IPS DF 6.9 (cell line): Measurements from ENCODE around the gene PDK4.
"Not testable (repeated sequence)": the region's sequence is repeated elsewhere in the genome, so short reads cannot be mapped to it uniquely, and the experiment has no call there.

Experiments
- DNase-seq: peaks from one replicate; pipeline ENCODE4 v3.0.0-alpha.2; 2013; ENCODE audit warnings: low read depth, low spot score
- H3K27ac ChIP-seq: one replicate; pipeline ENCODE4 v1.5.1; 2013; ENCODE audit warnings: low read length, control low read depth
- H3K27me3 ChIP-seq: 2 replicates; pipeline ENCODE4 v1.6.1; 2013; ENCODE audit warnings: mild to moderate bottlenecking, low read length; ENCODE audit not compliant: control insufficient read depth, insufficient read depth
- H3K36me3 ChIP-seq: 2 replicates; pipeline ENCODE4 v1.6.1; 2013; ENCODE audit warnings: low read length; ENCODE audit not compliant: control insufficient read depth, insufficient read depth
- H3K4me1 ChIP-seq: 2 replicates; pipeline ENCODE4 v1.6.1; 2013; ENCODE audit warnings: low read length; ENCODE audit not compliant: control insufficient read depth, insufficient read depth
- H3K4me3 ChIP-seq: 2 replicates; pipeline ENCODE4 v1.5.1; 2013; ENCODE audit warnings: mild to moderate bottlenecking, low read length
- H3K9me3 ChIP-seq: 2 replicates; pipeline ENCODE4 v1.6.1; 2013; ENCODE audit warnings: low read length, inconsistent platforms; ENCODE audit not compliant: control insufficient read depth, insufficient read depth
- WGBS: extraction: QIAGEN DNeasy Blood & Tissue Kit; methylation state at CpG from one replicate; pipeline ENCODE4 v1.1.7; 2013; ENCODE audit warnings: mixed read lengths, missing lambda C conversion rate; ENCODE audit not compliant: insufficient read length, insufficient coverage; 5-methylcytosine and 5-hydroxymethylcytosine counted together

Gene PDK4

DNA sequence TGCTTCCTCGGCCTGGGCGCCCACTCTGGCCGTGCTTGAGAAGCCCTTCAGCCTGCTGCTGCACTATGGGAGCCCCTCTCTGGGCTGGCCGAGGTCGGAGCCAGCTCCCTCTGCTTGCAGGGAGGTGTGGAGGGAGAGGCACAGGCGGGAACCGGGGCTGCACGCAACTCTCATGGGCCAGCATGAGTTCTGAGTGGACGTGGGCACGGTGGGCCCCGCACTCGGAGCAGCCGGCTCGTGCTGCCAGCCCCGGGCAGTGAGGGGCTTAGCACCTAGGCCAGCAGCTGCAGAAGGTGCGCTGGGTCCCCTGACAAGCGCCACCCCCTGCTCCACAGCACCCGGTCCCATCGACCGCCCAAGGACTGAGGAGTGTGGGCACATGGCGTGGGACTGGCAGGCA is 9.0 kb upstream of the PDK4 start:
- H3K27ac ChIP-seq: no peak overlapping the region
- no peak overlapping the region for H3K4me3 ChIP-seq
- no peaks in the 10 kb centered on the region for H3K36me3 ChIP-seq
- no peak for DNase-seq
- no CpG with 5 or more reads among the region's 21 CpGs for WGBS
- no peaks in the 10 kb centered on the region for H3K4me1 ChIP-seq
- peaks cover 2% of the 10 kb centered on the region; the same call in 1 of the 2 replicates for H3K27me3 ChIP-seq
- H3K9me3 ChIP-seq: no peaks in the 10 kb centered on the region

DNA sequence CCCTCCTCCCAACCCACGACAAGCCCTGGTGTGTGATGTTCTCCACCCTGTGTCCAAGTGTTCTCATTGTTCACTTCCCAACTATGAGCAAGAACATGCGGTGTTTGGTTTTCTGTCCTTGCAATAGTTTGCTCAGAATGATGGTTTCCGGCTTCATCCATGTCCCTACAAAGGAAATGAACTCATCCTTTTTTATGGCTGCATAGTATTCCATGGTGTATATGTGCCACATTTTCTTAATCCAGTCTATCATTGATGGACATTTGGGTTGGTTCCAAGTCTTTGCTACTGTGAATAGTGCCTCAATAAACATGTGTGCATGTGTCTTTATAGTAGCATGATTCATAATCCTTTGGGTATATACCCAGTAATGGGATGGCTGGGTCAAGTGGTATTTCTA is 8.5 kb upstream of the PDK4 start:
- WGBS: no CpG with 5 or more reads among the region's 3 CpGs
- not testable (repeated sequence) for H3K27ac ChIP-seq, DNase-seq

DNA sequence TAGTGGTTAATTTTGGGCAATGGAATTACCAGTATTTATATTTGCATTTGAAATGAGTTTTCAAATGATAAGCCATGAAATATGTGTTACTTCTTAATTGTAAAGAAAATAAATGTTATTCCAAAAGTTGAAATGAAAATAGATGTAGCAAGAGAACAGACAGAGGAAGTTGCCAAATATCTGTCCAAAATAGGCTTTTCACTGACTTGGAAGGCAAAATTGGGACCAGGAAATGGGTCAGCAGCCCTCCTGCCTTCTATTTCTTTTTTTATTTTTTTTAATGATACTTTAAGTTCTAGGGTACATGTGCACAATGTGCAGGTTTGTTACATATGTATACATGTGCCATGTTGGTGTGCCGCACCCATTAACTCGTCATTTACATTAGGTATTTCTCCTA is 8.1 kb upstream of the PDK4 start:
- no CpG with 5 or more reads among the region's 2 CpGs for WGBS
- H3K36me3 ChIP-seq: not testable (repeated sequence)

More for the DNA sequence above, 8.5 kb upstream of the PDK4 start:
- not testable (repeated sequence) for H3K9me3 ChIP-seq, H3K36me3 ChIP-seq, H3K4me3 ChIP-seq, H3K4me1 ChIP-seq, H3K27me3 ChIP-seq

DNA sequence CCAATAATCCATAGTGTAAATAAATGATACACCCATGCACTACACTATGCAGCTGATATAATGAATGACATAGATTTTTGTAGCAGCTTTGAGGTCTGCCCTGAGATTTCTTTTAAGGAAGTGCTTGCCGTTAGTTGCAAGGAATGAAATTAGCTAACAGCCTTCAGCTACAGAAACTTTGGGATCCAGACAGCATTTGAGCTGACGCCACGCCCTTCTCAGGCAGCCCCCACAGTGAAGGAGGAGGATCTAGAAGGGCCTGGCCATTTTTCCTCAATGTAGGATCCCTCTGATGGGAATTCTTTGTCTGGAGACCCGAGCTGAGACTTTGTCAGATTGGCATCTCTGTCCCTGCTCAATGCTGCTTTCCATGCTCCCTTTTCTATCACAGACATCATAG is 6.1 kb upstream of the PDK4 start:
- H3K4me1 ChIP-seq: no peaks in the 10 kb centered on the region
- no peak overlapping the region for H3K4me3 ChIP-seq
- H3K9me3 ChIP-seq: no peaks in the 10 kb centered on the region
- no peaks in the 10 kb centered on the region for H3K27me3 ChIP-seq
- no peaks in the 10 kb centered on the region for H3K36me3 ChIP-seq
- H3K27ac ChIP-seq: no peak overlapping the region
- no peak for DNase-seq
- WGBS: no CpG with 5 or more reads among the region's 4 CpGs

More for the DNA sequence above, 8.1 kb upstream of the PDK4 start:
- not testable (repeated sequence) for H3K4me1 ChIP-seq, DNase-seq, H3K4me3 ChIP-seq, H3K27ac ChIP-seq, H3K9me3 ChIP-seq, H3K27me3 ChIP-seq

DNA sequence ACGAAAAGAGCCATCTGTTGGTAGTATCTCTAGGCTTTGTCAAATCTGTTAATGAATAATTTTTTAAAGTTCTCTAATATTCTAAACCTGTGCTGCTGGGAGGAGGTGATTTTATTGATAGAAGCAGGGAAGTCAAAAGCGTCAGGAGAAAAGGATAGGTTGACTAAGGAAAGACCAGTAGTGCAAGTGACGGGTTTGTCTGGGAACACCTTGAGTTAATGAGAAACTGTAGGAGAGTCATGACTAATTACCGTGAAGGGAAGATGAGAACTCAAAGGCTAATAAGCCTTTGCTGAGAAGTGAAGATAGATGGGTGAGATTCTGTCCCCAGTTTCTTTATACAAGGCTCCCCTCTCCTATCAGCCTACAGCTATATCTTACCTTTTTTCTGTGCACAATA is 5.0 kb upstream of the PDK4 start:
- H3K36me3 ChIP-seq: no peaks in the 10 kb centered on the region
- no peak overlapping the region for H3K27ac ChIP-seq
- no peak for DNase-seq
- H3K9me3 ChIP-seq: no peaks in the 10 kb centered on the region
- H3K4me1 ChIP-seq: no peaks in the 10 kb centered on the region
- H3K4me3 ChIP-seq: no peak overlapping the region
- no peaks in the 10 kb centered on the region for H3K27me3 ChIP-seq
- WGBS: no CpG with 5 or more reads among the region's 4 CpGs

DNA sequence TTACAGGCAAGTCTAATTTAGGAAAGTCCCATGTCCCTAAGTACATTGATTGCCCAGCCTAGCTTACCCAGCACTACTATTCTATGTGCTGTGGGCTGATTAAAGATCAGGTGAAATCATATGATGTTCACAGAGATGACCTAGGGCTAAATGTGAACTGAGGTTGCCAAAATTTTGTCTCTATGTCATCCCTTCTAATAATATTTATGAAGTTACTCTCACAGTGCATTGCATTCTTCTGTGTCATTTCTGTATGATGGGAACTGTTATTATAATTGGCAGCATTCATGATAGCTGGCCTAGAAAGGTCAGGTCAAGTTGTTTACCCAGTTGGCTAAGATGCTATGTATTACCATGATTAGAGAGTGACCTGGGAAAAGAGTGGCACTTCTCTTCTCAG is 2.8 kb upstream of the PDK4 start:
- Histone ChIP-seq H3K9me3 (no peaks in the 10 kb centered on the region), H3K4me3 (no peak overlapping the region), H3K27ac (no peak overlapping the region), H3K4me1 (0 out of 2 replicates have a peak, but pooled peaks cover 1% of the 10 kb centered on the region), H3K27me3 (peaks cover 4% of the 10 kb centered on the region; the same call in 1 of the 2 replicates), H3K36me3 (no peaks in the 10 kb centered on the region)
- no peak for DNase-seq

DNA sequence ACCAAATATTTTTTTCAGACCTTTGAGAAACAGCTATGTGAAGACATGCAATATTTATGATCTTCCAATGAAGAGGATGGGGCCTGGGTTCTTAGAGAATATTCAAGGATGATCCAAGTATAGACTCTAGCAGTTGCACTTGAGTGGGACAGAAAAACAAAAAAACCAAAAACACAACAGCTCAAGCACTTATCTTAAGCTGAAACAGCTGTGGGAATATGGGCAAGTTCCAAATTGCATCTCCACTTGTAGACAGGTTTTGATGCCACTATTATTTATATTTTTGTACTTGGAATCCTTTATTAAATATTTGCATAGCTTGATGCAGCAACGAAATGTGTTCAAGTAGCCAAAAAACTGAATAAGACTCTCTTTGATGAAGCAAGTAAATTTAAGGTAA is 2.2 kb upstream of the PDK4 start:
- DNase-seq: no peak
- WGBS: no CpG with 5 or more reads among the region's 1 CpG

DNA sequence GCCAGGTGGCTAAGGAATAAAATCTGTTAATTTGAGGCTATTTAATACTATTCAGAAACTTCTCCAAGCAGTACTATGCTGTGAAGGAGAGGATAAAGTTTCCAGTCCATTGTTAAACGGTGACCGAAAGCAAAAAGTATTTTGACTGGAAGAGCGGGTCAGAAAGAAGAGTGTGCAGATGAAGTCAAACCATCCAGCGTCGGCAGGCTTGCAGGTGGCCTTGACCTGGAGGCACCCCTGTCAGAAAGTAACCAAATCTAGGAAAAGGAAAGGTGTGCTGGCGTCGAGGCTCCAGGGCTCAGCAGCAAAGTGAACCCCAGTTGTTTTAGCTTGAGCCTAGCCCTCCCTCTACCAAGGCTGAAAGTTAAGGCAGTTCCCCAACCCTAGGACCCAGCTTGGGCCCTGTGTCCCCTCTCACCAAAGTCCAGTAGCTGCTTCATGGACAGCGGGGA is 544 bp downstream of the PDK4 start:
- Histone ChIP-seq H3K4me1 (0 out of 2 replicates have a peak, but pooled peaks cover 1% of the 10 kb centered on the region), H3K4me3 (peak overlapping the region; percentile 78; the same call in 1 of the 2 replicates), H3K36me3 (no peaks in the 10 kb centered on the region), H3K27me3 (peaks cover 4% of the 10 kb centered on the region; the same call in 1 of the 2 replicates), H3K27ac (no peak overlapping the region), H3K9me3 (no peaks in the 10 kb centered on the region)
- DNase-seq: no peak
- WGBS: no CpG with 5 or more reads among the region's 8 CpGs

More for the DNA sequence above, 2.2 kb upstream of the PDK4 start:
- no peak overlapping the region for H3K4me3 ChIP-seq
- no peaks in the 10 kb centered on the region for H3K9me3 ChIP-seq
- no peak overlapping the region for H3K27ac ChIP-seq
- H3K36me3 ChIP-seq: no peaks in the 10 kb centered on the region
- H3K27me3 ChIP-seq: peaks cover 4% of the 10 kb centered on the region; the same call in 1 of the 2 replicates
- 0 out of 2 replicates have a peak, but pooled peaks cover 1% of the 10 kb centered on the region for H3K4me1 ChIP-seq

DNA sequence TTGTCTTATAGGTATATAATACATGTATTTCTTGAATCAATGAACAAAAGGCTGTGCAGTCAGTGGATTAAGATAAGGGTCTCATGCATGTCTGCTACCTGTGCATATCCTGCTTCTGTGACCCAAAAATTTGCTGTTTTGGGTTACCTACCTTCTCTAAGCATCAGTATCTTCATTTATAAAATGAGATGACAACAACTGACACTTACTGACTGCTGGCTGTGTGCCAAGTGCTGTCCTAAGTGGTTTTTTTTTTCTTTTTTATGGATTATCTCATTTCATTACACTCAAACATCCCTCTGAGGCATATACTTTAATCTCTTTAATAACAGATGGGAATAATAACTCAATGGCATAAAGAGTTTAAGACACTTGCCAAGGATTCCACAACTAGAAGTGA is 2.1 kb downstream of the PDK4 start:
- Histone ChIP-seq H3K4me3 (no peak overlapping the region), H3K4me1 (0 out of 2 replicates have a peak, but pooled peaks cover 1% of the 10 kb centered on the region), H3K9me3 (no peaks in the 10 kb centered on the region), H3K36me3 (no peaks in the 10 kb centered on the region), H3K27me3 (peaks cover 4% of the 10 kb centered on the region; the same call in 1 of the 2 replicates), H3K27ac (no peak overlapping the region)
- DNase-seq: no peak

DNA sequence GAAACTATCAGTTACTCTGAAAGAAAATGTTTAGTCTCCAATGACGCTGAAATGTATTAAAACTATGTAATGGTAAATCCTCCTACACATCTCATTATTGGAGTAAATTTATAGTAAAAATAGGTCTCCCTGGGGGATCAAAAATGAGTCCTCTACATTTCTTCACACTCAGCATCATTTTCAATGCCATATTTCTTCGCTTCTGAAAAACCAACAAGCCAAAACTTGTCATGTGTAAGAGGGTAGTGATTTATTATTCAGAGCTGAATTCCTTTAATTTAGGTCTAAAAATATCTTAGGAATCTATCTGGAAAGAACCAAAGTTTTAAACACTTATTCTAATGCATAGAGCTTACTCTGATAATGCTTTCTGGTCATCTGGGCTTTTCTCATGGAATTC is 3.0 kb downstream of the PDK4 start:
- 0 out of 2 replicates have a peak, but pooled peaks cover 1% of the 10 kb centered on the region for H3K4me1 ChIP-seq
- H3K36me3 ChIP-seq: no peaks in the 10 kb centered on the region
- WGBS: no CpG with 5 or more reads among the region's 2 CpGs
- H3K27ac ChIP-seq: no peak overlapping the region
- H3K4me3 ChIP-seq: no peak overlapping the region
- no peak for DNase-seq
- H3K27me3 ChIP-seq: peaks cover 4% of the 10 kb centered on the region; the same call in 1 of the 2 replicates
- H3K9me3 ChIP-seq: no peaks in the 10 kb centered on the region

DNA sequence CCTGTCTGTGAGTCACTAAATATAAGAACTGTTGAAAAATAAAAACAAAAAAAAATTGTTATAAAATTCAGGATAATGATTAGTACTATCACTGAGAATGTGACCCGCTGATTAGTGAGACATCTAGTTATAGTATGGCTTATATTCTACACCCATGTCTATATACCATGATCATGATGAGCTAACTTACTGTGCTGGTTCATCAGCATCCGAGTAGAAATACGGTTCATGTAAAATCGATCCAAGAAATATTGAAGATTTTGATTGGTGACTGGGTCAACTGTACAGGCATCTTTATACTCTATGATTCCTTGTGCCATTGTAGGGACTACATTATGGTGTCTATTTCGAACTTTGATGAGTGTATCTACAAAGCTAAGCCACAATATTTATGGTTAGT is 3.7 kb downstream of the PDK4 start:
- H3K36me3 ChIP-seq: no peaks in the 10 kb centered on the region
- no peak for DNase-seq
- no CpG with 5 or more reads among the region's 5 CpGs for WGBS
- no peak overlapping the region for H3K4me3 ChIP-seq
- H3K9me3 ChIP-seq: no peaks in the 10 kb centered on the region
- H3K27me3 ChIP-seq: peaks cover 4% of the 10 kb centered on the region; the same call in 1 of the 2 replicates
- H3K4me1 ChIP-seq: 0 out of 2 replicates have a peak, but pooled peaks cover 1% of the 10 kb centered on the region
- no peak overlapping the region for H3K27ac ChIP-seq
